WTC11 (cell line): ENCODE measurements around the gene CATSPERE. TPM values are rescaled to one million over a fixed set of nuclear protein-coding genes. Genes with fewer than 3 reads are reported as not detected.

Experiments used
- ATAC-seq: fragments of 200-7000 bp; cut with Tn5 transposase; 2 replicates; pipeline ENCODE4 v1.10.0; 2021; ENCODE audit warnings: mild to moderate bottlenecking, moderate library complexity
- CTCF ChIA-PET: fragments of 300-600 bp; sonication (Branson Sonifier 250); formaldehyde crosslinking; loops from one replicate; lab custom pipeline; 2021; ENCODE audit warnings: antibody characterized with exemption; lab: Charles Lee
- POLR2A ChIA-PET: fragments of 350-600 bp; sonication (Branson Sonifier 250); formaldehyde crosslinking; loops from one replicate; lab custom pipeline; 2021; ENCODE audit warnings: antibody characterized with exemption; lab: Charles Lee
- DNase-seq: peaks from one replicate; pipeline ENCODE4 v3.0.0; 2021; ENCODE audit warnings: low spot score
- H3K27ac Mint-ChIP-seq: 2 replicates; pipeline ENCODE4 v1.8.0; 2021; ENCODE audit warnings: mixed read lengths
- H3K27me3 Mint-ChIP-seq: 2 replicates; pipeline ENCODE4 v1.8.0; 2021; ENCODE audit warnings: low read depth, mild to moderate bottlenecking, moderate library complexity, mixed read lengths
- H3K36me3 Mint-ChIP-seq: 2 replicates; pipeline ENCODE4 v1.8.0; 2021; ENCODE audit warnings: mixed read lengths
- H3K4me1 Mint-ChIP-seq: 2 replicates; pipeline ENCODE4 v1.8.0; 2022; ENCODE audit warnings: mixed read lengths
- H3K4me3 Mint-ChIP-seq: 2 replicates; pipeline ENCODE4 v1.8.0; 2021; ENCODE audit warnings: mild to moderate bottlenecking, moderate library complexity, mixed read lengths
- H3K9me3 Mint-ChIP-seq: 2 replicates; pipeline ENCODE4 v1.8.0; 2021; ENCODE audit warnings: mixed read lengths
- CBFB ChIP-seq: sonication (generic); formaldehyde crosslinking; IDR thresholded peaks from 2 replicates; pipeline ENCODE4 v1.8.1; 2022; ENCODE audit warnings: mild to moderate bottlenecking, low read depth, missing genetic modification reagents
- CDX4 ChIP-seq: fragments of 250-450 bp; sonication (Bioruptor Pico); IDR thresholded peaks from 2 replicates; pipeline ENCODE4 v1.9.0; 2021; ENCODE audit warnings: moderate library complexity, mild to moderate bottlenecking, inconsistent platforms, borderline replicate concordance
- ERG ChIP-seq: fragments of 250-450 bp; sonication (Bioruptor Pico); IDR thresholded peaks from 2 replicates; pipeline ENCODE4 v1.8.0; 2021; ENCODE audit warnings: mild to moderate bottlenecking
- GABPB1 ChIP-seq: sonication (generic); formaldehyde crosslinking; IDR thresholded peaks from 2 replicates; pipeline ENCODE4 v1.8.1; 2023; ENCODE audit warnings: mild to moderate bottlenecking, missing genetic modification reagents
- GTF2I ChIP-seq: fragments of 250-450 bp; sonication (Bioruptor Pico); conservative IDR thresholded peaks from 2 replicates; pipeline ENCODE4 v1.4.0; 2021; ENCODE audit warnings: mild to moderate bottlenecking
- JUN ChIP-seq: sonication (generic); formaldehyde crosslinking; IDR thresholded peaks from 2 replicates; pipeline ENCODE4 v1.8.0; 2023; ENCODE audit warnings: mild to moderate bottlenecking, missing genetic modification reagents
- KAT7 ChIP-seq: sonication (generic); formaldehyde crosslinking; IDR thresholded peaks from 2 replicates; pipeline ENCODE4 v1.8.1; 2023; ENCODE audit warnings: missing genetic modification reagents, mild to moderate bottlenecking, borderline replicate concordance
- NFATC4 ChIP-seq: fragments of 250-450 bp; sonication (Bioruptor Pico); IDR thresholded peaks from 2 replicates; pipeline ENCODE4 v1.9.0; 2021; ENCODE audit warnings: mild to moderate bottlenecking
- NFYB ChIP-seq: sonication (generic); formaldehyde crosslinking; conservative IDR thresholded peaks from 2 replicates; pipeline ENCODE4 v1.8.0; 2022; ENCODE audit warnings: low read depth, missing genetic modification reagents
- RELA ChIP-seq: sonication (generic); formaldehyde crosslinking; IDR thresholded peaks from 2 replicates; pipeline ENCODE4 v1.8.1; 2022; ENCODE audit warnings: missing genetic modification reagents, mild to moderate bottlenecking, borderline replicate concordance
- TEAD1 ChIP-seq: sonication (generic); formaldehyde crosslinking; IDR thresholded peaks from 2 replicates; pipeline ENCODE4 v1.8.0; 2022; ENCODE audit warnings: mild to moderate bottlenecking, missing genetic modification reagents
- TP53 ChIP-seq: sonication (generic); formaldehyde crosslinking; IDR thresholded peaks from 2 replicates; pipeline ENCODE4 v1.8.1; 2023; ENCODE audit warnings: mild to moderate bottlenecking, missing genetic modification reagents
- ZBTB21 ChIP-seq: sonication (generic); formaldehyde crosslinking; IDR thresholded peaks from 2 replicates; pipeline ENCODE4 v1.8.1; 2023; ENCODE audit warnings: mild to moderate bottlenecking, missing genetic modification reagents, borderline replicate concordance
- ZNF138 ChIP-seq: sonication (generic); formaldehyde crosslinking; conservative IDR thresholded peaks from 2 replicates; pipeline ENCODE4 v1.8.1; 2022; ENCODE audit warnings: mild to moderate bottlenecking, moderate library complexity, missing genetic modification reagents
- ZNF219 ChIP-seq: sonication (generic); formaldehyde crosslinking; IDR thresholded peaks from 2 replicates; pipeline ENCODE4 v1.8.0; 2023; ENCODE audit warnings: missing genetic modification reagents, mild to moderate bottlenecking, borderline replicate concordance
- ZNF232 ChIP-seq: sonication (generic); formaldehyde crosslinking; IDR thresholded peaks from 2 replicates; pipeline ENCODE4 v1.8.0; 2022; ENCODE audit warnings: mild to moderate bottlenecking, missing genetic modification reagents
- ZNF263 ChIP-seq: sonication (generic); formaldehyde crosslinking; IDR thresholded peaks from 2 replicates; pipeline ENCODE4 v1.8.1; 2022; ENCODE audit warnings: low read depth, mild to moderate bottlenecking, moderate library complexity, missing genetic modification reagents
- ZNF317 ChIP-seq: sonication (generic); formaldehyde crosslinking; IDR thresholded peaks from 2 replicates; pipeline ENCODE4 v1.8.1; 2023; ENCODE audit warnings: low read depth, mild to moderate bottlenecking, moderate library complexity, missing genetic modification reagents, borderline replicate concordance
- total RNA-seq: library from RNA; stranded (reverse); gene quantifications from 3 replicates; pipeline ENCODE4 v1.2.3, GENCODE V29; 2021
- TF ChIP-seq, protein P1 (sequence below): sonication (generic); formaldehyde crosslinking; IDR thresholded peaks from 2 replicates; pipeline ENCODE4 v1.8.1; 2022; ENCODE audit warnings: low read depth, missing genetic modification reagents, borderline replicate concordance
- TF ChIP-seq, protein P2 (sequence below): sonication (generic); formaldehyde crosslinking; IDR thresholded peaks from 2 replicates; pipeline ENCODE4 v1.8.1; 2023; ENCODE audit warnings: mild to moderate bottlenecking, missing genetic modification reagents
- TF ChIP-seq, protein P3 (sequence below): sonication (generic); formaldehyde crosslinking; IDR thresholded peaks from 2 replicates; pipeline ENCODE4 v1.8.1; 2023; ENCODE audit warnings: mild to moderate bottlenecking, moderate library complexity, missing genetic modification reagents
- TF ChIP-seq, protein P4 (sequence below): fragments of 250-450 bp; sonication (Bioruptor Pico); conservative IDR thresholded peaks from 2 replicates; pipeline ENCODE4 v1.9.0; 2021; ENCODE audit warnings: mild to moderate bottlenecking
- TF ChIP-seq, protein P5 (sequence below): fragments of 250-450 bp; sonication (Bioruptor Pico); IDR thresholded peaks from 2 replicates; pipeline ENCODE4 v2.1.2; 2022; ENCODE audit warnings: mild to moderate bottlenecking, moderate library complexity
- TF ChIP-seq, protein P6 (sequence below): sonication (generic); formaldehyde crosslinking; IDR thresholded peaks from 2 replicates; pipeline ENCODE4 v1.8.1; 2023; ENCODE audit warnings: mild to moderate bottlenecking, missing genetic modification reagents

CATSPERE gene
- total RNA-seq, 1 experiment from 2014 or later, result 0.66 TPM

GRCh38 chr1:244652623-244653438 is 191.8 kb downstream of the CATSPERE start, which contains the start of gene DESI2:
TSS of gene DESI2 (plus strand) at chr1:244653126. CDS start at chr1:244653314, 188 bp downstream.
- ATAC-seq, result peak; percentile 94
- Mint-ChIP-seq H3K9me3 (peaks cover under 1% of the 10 kb centered on the region; the same call in 1 of the 2 replicates), H3K4me1 (peaks cover 40% of the 10 kb centered on the region), H3K27me3 (no peaks in the 10 kb centered on the region), H3K27ac (peak within 1 kb of the TSS; percentile 97), H3K4me3 (peak within 1 kb of the TSS; percentile 81), H3K36me3 (peaks cover 14% of the 10 kb centered on the region)
- ChIA-PET POLR2A (interaction anchor here (0.5 to 2.7 kb wide), 7 partner anchors 46 to 318 kb away, joined by 3 to 10 read pairs (median 4); partner anchors contain the start of gene COX20), CTCF (interaction anchor here (0.6 to 2.0 kb wide), 6 partner anchors 13 to 326 kb away, joined by 3 to 12 read pairs (median 4); no protein-coding TSS in a partner anchor)
- DNase-seq, result peak; percentile 98
- TF ChIP-seq TEAD1 (CRISPR knock-in tag), result peak; percentile 71
- TF ChIP-seq GABPB1 (CRISPR knock-in tag), result peak; percentile 60; the same call in 1 of the 2 replicates
- TF ChIP-seq, protein P1, sequence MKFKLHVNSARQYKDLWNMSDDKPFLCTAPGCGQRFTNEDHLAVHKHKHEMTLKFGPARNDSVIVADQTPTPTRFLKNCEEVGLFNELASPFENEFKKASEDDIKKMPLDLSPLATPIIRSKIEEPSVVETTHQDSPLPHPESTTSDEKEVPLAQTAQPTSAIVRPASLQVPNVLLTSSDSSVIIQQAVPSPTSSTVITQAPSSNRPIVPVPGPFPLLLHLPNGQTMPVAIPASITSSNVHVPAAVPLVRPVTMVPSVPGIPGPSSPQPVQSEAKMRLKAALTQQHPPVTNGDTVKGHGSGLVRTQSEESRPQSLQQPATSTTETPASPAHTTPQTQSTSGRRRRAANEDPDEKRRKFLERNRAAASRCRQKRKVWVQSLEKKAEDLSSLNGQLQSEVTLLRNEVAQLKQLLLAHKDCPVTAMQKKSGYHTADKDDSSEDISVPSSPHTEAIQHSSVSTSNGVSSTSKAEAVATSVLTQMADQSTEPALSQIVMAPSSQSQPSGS (CRISPR knock-in tag), result no peak
- TF ChIP-seq, protein P2, sequence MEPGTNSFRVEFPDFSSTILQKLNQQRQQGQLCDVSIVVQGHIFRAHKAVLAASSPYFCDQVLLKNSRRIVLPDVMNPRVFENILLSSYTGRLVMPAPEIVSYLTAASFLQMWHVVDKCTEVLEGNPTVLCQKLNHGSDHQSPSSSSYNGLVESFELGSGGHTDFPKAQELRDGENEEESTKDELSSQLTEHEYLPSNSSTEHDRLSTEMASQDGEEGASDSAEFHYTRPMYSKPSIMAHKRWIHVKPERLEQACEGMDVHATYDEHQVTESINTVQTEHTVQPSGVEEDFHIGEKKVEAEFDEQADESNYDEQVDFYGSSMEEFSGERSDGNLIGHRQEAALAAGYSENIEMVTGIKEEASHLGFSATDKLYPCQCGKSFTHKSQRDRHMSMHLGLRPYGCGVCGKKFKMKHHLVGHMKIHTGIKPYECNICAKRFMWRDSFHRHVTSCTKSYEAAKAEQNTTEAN (CRISPR knock-in tag), result no peak
- no peak for TF ChIP-seq ERG (CRISPR knock-in tag)
- TF ChIP-seq, protein P3, sequence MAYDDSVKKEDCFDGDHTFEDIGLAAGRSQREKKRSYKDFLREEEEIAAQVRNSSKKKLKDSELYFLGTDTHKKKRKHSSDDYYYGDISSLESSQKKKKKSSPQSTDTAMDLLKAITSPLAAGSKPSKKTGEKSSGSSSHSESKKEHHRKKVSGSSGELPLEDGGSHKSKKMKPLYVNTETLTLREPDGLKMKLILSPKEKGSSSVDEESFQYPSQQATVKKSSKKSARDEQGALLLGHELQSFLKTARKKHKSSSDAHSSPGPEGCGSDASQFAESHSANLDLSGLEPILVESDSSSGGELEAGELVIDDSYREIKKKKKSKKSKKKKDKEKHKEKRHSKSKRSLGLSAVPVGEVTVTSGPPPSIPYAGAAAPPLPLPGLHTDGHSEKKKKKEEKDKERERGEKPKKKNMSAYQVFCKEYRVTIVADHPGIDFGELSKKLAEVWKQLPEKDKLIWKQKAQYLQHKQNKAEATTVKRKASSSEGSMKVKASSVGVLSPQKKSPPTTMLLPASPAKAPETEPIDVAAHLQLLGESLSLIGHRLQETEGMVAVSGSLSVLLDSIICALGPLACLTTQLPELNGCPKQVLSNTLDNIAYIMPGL (CRISPR knock-in tag), result peak; percentile 99
- no peak for TF ChIP-seq JUN (CRISPR knock-in tag)
- TF ChIP-seq RELA (CRISPR knock-in tag), result no peak; the same call in 1 of the 2 replicates
- no peak for TF ChIP-seq CDX4 (CRISPR knock-in tag)
- no peak for TF ChIP-seq ZBTB21 (CRISPR knock-in tag)
- TF ChIP-seq, protein P4, sequence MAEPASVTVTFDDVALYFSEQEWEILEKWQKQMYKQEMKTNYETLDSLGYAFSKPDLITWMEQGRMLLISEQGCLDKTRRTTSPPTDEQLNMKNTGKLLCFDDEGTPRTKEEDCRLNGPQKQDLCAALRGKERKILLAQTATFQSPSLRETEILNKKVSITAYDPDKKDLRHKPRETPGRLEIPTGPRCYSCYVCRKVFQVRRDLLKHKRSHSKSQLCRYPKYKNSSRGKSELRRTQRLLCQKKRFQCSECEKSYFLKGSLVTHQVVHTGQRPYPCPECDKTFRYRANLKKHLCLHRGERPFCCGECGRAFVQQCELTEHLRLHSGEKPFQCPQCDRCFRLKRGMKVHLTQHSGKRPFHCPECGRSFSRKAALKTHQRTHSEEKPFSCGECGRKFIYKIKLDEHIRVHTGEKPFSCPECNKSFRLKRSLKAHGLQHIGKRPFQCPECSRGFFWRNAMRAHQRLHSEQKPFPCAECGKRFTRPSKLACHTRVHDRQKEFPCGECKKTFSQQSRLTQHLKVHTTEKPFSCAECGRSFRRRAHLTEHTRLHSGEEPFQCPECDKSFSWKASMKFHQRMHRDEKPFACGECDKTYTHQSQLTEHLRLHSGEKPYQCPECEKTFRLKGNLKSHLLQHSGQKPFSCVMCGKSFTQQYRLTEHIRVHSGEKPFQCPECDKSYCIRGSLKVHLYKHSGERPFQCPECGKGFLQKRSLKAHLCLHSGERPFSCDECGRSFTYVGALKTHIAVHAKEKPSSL, result no peak
- TF ChIP-seq ZNF138, result no peak
- 0 out of 2 replicates have a peak, but pooled peaks have one; percentile 40 for TF ChIP-seq KAT7
- TF ChIP-seq ZNF219, result peak; percentile 24; the same call in 1 of the 2 replicates
- no peak for TF ChIP-seq ZNF263 (CRISPR knock-in tag)
- no peak for TF ChIP-seq NFYB (CRISPR knock-in tag)
- no peak for TF ChIP-seq GTF2I (CRISPR knock-in tag)
- peak; percentile 56; the same call in 1 of the 2 replicates for TF ChIP-seq NFATC4 (CRISPR knock-in tag)
- peak; percentile 60; the same call in 1 of the 2 replicates for TF ChIP-seq TP53 (CRISPR knock-in tag)
- TF ChIP-seq, protein P5, sequence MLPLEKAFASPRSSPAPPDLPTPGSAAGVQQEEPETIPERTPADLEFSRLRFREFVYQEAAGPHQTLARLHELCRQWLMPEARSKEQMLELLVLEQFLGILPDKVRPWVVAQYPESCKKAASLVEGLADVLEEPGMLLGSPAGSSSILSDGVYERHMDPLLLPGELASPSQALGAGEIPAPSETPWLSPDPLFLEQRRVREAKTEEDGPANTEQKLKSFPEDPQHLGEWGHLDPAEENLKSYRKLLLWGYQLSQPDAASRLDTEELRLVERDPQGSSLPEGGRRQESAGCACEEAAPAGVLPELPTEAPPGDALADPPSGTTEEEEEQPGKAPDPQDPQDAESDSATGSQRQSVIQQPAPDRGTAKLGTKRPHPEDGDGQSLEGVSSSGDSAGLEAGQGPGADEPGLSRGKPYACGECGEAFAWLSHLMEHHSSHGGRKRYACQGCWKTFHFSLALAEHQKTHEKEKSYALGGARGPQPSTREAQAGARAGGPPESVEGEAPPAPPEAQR (CRISPR knock-in tag), result no peak
- no peak for TF ChIP-seq CBFB (CRISPR knock-in tag)
- TF ChIP-seq ZNF232 (CRISPR knock-in tag), result 0 out of 2 replicates have a peak, but pooled peaks have one; percentile 39
- TF ChIP-seq ZNF317, result peak; percentile 48; the same call in 1 of the 2 replicates
- TF ChIP-seq, protein P6, sequence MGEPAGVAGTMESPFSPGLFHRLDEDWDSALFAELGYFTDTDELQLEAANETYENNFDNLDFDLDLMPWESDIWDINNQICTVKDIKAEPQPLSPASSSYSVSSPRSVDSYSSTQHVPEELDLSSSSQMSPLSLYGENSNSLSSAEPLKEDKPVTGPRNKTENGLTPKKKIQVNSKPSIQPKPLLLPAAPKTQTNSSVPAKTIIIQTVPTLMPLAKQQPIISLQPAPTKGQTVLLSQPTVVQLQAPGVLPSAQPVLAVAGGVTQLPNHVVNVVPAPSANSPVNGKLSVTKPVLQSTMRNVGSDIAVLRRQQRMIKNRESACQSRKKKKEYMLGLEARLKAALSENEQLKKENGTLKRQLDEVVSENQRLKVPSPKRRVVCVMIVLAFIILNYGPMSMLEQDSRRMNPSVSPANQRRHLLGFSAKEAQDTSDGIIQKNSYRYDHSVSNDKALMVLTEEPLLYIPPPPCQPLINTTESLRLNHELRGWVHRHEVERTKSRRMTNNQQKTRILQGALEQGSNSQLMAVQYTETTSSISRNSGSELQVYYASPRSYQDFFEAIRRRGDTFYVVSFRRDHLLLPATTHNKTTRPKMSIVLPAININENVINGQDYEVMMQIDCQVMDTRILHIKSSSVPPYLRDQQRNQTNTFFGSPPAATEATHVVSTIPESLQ (CRISPR knock-in tag), result no peak
